ENCODE data around the gene CUBN.

CUBN gene

GRCh38 chr10:17067376-17068264 is 62.0 kb downstream of the CUBN start:
- no peak for DNase-seq (ENCODE audit: low spot score)

- DNase-seq (ENCODE audit: low spot score), result no peak
Measured at GRCh38 chr10:17066807-17067206, 62.8 kb downstream of the CUBN start.

- no peak for DNase-seq (ENCODE audit: low spot score)
Measured at GRCh38 chr10:17066000-17066399, 63.6 kb downstream of the CUBN start.

- DNase-seq (ENCODE audit: low spot score), result no peak
Measured at GRCh38 chr10:17065273-17065672, 64.3 kb downstream of the CUBN start.

- DNase-seq (ENCODE audit: low spot score), result no peak
Measured at GRCh38 chr10:17064435-17064834, 65.2 kb downstream of the CUBN start.

GRCh38 chr10:17062955-17063484 is 66.6 kb downstream of the CUBN start:
- no peak for DNase-seq (ENCODE audit: low spot score)

GRCh38 chr10:17062493-17062892 is 67.1 kb downstream of the CUBN start:
- DNase-seq (ENCODE audit: low spot score), result no peak

GRCh38 chr10:17062009-17062408 is 67.6 kb downstream of the CUBN start:
- DNase-seq (ENCODE audit: low spot score), result no peak

GRCh38 chr10:17061418-17061817 is 68.2 kb downstream of the CUBN start:
- DNase-seq (ENCODE audit: low spot score), result no peak

GRCh38 chr10:17060289-17060688 is 69.3 kb downstream of the CUBN start:
- DNase-seq (ENCODE audit: low spot score), result no peak

GRCh38 chr10:17059197-17059688 is 70.4 kb downstream of the CUBN start:
- no peak for DNase-seq (ENCODE audit: low spot score)

GRCh38 chr10:17058093-17058492 is 71.5 kb downstream of the CUBN start:
- no peak for DNase-seq (ENCODE audit: low spot score)

GRCh38 chr10:17056781-17057428 is 72.7 kb downstream of the CUBN start:
- no peak for DNase-seq (ENCODE audit: low spot score)

GRCh38 chr10:17053513-17053912 is 76.1 kb downstream of the CUBN start:
- no peak for DNase-seq (ENCODE audit: low spot score)

- DNase-seq (ENCODE audit: low spot score), result no peak
Measured at GRCh38 chr10:17053061-17053460, 76.5 kb downstream of the CUBN start.

GRCh38 chr10:17051851-17052250 is 77.8 kb downstream of the CUBN start:
- no peak for DNase-seq (ENCODE audit: low spot score)

- DNase-seq (ENCODE audit: low spot score), result no peak
Measured at GRCh38 chr10:17049195-17049594, 80.4 kb downstream of the CUBN start.

- DNase-seq (ENCODE audit: low spot score), result no peak
Measured at GRCh38 chr10:17047908-17048307, 81.7 kb downstream of the CUBN start.

- no peak for DNase-seq (ENCODE audit: low spot score)
Measured at GRCh38 chr10:17046989-17047388, 82.6 kb downstream of the CUBN start.

- DNase-seq (ENCODE audit: low spot score), result no peak
Measured at GRCh38 chr10:17043586-17043985, 86.0 kb downstream of the CUBN start.

- DNase-seq (ENCODE audit: low spot score), result no peak
Measured at GRCh38 chr10:17041626-17042520, 87.7 kb downstream of the CUBN start.

GRCh38 chr10:17038627-17039026 is 91.0 kb downstream of the CUBN start:
- DNase-seq (ENCODE audit: low spot score), result no peak
